H9 (cell line): ENCODE measurements around the gene METTL21A. TPM values are rescaled to one million over a fixed set of nuclear protein-coding genes. Genes with fewer than 3 reads are reported as not detected.

ENCODE experiments used
- DNase-seq: peaks from one replicate; pipeline ENCODE4 v3.0.0-alpha.2; 2017
- H2AFZ ChIP-seq: one replicate; pipeline ENCODE4 v1.6.1; 2013; ENCODE audit warnings: mild to moderate bottlenecking, low read length, control low read depth, moderate library complexity
- H2AK5ac ChIP-seq: 2 replicates; pipeline ENCODE4 v1.6.1; 2013; ENCODE audit warnings: low read length, control low read depth, mixed read lengths; ENCODE audit not compliant: insufficient read length
- H2BK120ac ChIP-seq: one replicate; pipeline ENCODE4 v1.6.1; 2013; ENCODE audit warnings: low read depth, mild to moderate bottlenecking, low read length, control low read depth, inconsistent platforms; ENCODE audit not compliant: poor library complexity, severe bottlenecking
- H2BK12ac ChIP-seq: 2 replicates; pipeline ENCODE4 v1.6.1; 2013; ENCODE audit warnings: low read length, control low read depth, mixed read lengths, low read depth; ENCODE audit not compliant: insufficient read length
- H2BK15ac ChIP-seq: 2 replicates; pipeline ENCODE4 v1.6.1; 2013; ENCODE audit warnings: low read depth, low read length, control low read depth
- H2BK20ac ChIP-seq: one replicate; pipeline ENCODE4 v1.6.1; 2013; ENCODE audit warnings: low read depth, mild to moderate bottlenecking, low read length, control low read depth, inconsistent platforms; ENCODE audit not compliant: poor library complexity, severe bottlenecking
- H2BK5ac ChIP-seq: 2 replicates; pipeline ENCODE4 v1.6.1; 2013; ENCODE audit warnings: low read length, control low read depth, mixed read lengths; ENCODE audit not compliant: insufficient read length
- H3K14ac ChIP-seq: 2 replicates; pipeline ENCODE4 v1.6.1; 2013; ENCODE audit warnings: low read length, control low read depth; ENCODE audit not compliant: insufficient read depth
- H3K18ac ChIP-seq: 2 replicates; pipeline ENCODE4 v1.6.1; 2013; ENCODE audit warnings: low read depth, mild to moderate bottlenecking, mixed read lengths, low read length, control low read depth; ENCODE audit not compliant: insufficient read length
- H3K23ac ChIP-seq: 2 replicates; pipeline ENCODE4 v1.6.1; 2013; ENCODE audit warnings: low read length, control low read depth, mixed read lengths, low read depth; ENCODE audit not compliant: insufficient read length
- H3K23me2 ChIP-seq: 2 replicates; pipeline ENCODE4 v1.6.1; 2013; ENCODE audit warnings: low read depth, mild to moderate bottlenecking, mixed read lengths, low read length, control low read depth; ENCODE audit not compliant: insufficient read length, poor library complexity, severe bottlenecking
- H3K27ac ChIP-seq: 2 replicates; pipeline ENCODE4 v1.5.1; 2013; ENCODE audit warnings: low read length, control low read depth, mixed read lengths, low read depth; ENCODE audit not compliant: insufficient read length
- H3K27me3 ChIP-seq: 2 replicates; pipeline ENCODE4 v1.6.1; 2013; ENCODE audit warnings: low read length, control low read depth, inconsistent platforms; ENCODE audit not compliant: insufficient read depth
- H3K4ac ChIP-seq: 2 replicates; pipeline ENCODE4 v1.6.1; 2013; ENCODE audit warnings: low read depth, mild to moderate bottlenecking, control low read depth, inconsistent platforms, low read length, moderate library complexity
- H3K4me1 ChIP-seq: 2 replicates; pipeline ENCODE4 v1.6.1; 2013; ENCODE audit warnings: low read length, control low read depth, inconsistent platforms; ENCODE audit not compliant: insufficient read depth
- H3K4me2 ChIP-seq: 2 replicates; pipeline ENCODE4 v1.6.1; 2013; ENCODE audit warnings: low read length, control low read depth, mixed read lengths; ENCODE audit not compliant: insufficient read length, insufficient read depth
- H3K56ac ChIP-seq: 2 replicates; pipeline ENCODE4 v1.6.1; 2013; ENCODE audit warnings: low read depth, mild to moderate bottlenecking, mixed read lengths, low read length, control low read depth; ENCODE audit not compliant: insufficient read length
- H3K79me1 ChIP-seq: 2 replicates; pipeline ENCODE4 v1.6.1; 2013; ENCODE audit warnings: low read depth, mild to moderate bottlenecking, moderate library complexity, low read length, control low read depth, inconsistent platforms; ENCODE audit not compliant: insufficient read depth, poor library complexity, severe bottlenecking
- H3K79me2 ChIP-seq: 2 replicates; pipeline ENCODE4 v1.6.1; 2013; ENCODE audit warnings: low read length, control low read depth, inconsistent platforms; ENCODE audit not compliant: insufficient read depth
- H3K9ac ChIP-seq: 2 replicates; pipeline ENCODE4 v1.6.1; 2013; ENCODE audit warnings: low read length, control low read depth, mixed read lengths; ENCODE audit not compliant: insufficient read length; ENCODE audit errors: extremely low read depth
- H3K9me3 ChIP-seq: one replicate; pipeline ENCODE4 v1.6.1; 2013; ENCODE audit warnings: low read depth, low read length, inconsistent platforms; ENCODE audit not compliant: control insufficient read depth
- H3T11ph ChIP-seq: one replicate; pipeline ENCODE4 v1.6.1; 2013; ENCODE audit warnings: mild to moderate bottlenecking, low read length, control low read depth, inconsistent platforms
- H4K20me1 ChIP-seq: one replicate; pipeline ENCODE4 v1.6.1; 2013; ENCODE audit not compliant: control insufficient read depth, insufficient read length, insufficient read depth
- H4K5ac ChIP-seq: 2 replicates; pipeline ENCODE4 v1.6.1; 2013; ENCODE audit warnings: low read depth, mild to moderate bottlenecking, mixed read lengths, low read length, control low read depth; ENCODE audit not compliant: insufficient read length
- H4K8ac ChIP-seq: replicated peaks from 2 replicates; pipeline ENCODE4 v1.6.1; 2013; ENCODE audit warnings: low read length, control low read depth, mixed read lengths, low read depth; ENCODE audit not compliant: insufficient read length
- H4K91ac ChIP-seq: 2 replicates; pipeline ENCODE4 v1.6.1; 2013; ENCODE audit warnings: low read depth, mild to moderate bottlenecking, moderate library complexity, mixed read lengths, low read length, control low read depth; ENCODE audit not compliant: insufficient read length
- H3K27ac Mint-ChIP-seq, 3 experiments: 2 replicates in 2 of 3; 3 replicates in 1 of 3; pipeline ENCODE4 v1.8.0; 2020 to 2021; ENCODE audit warnings: mixed read lengths in 3 of 3, mild to moderate bottlenecking in 1 of 3, moderate library complexity in 1 of 3
- H3K27me3 Mint-ChIP-seq: 2 replicates; pipeline ENCODE4 v1.8.0; 2021; ENCODE audit warnings: low read depth, mild to moderate bottlenecking, moderate library complexity, mixed read lengths
- H3K36me3 Mint-ChIP-seq, 3 experiments: 2 replicates in 2 of 3; 3 replicates in 1 of 3; pipeline ENCODE4 v1.8.0; 2020 to 2021; ENCODE audit warnings: low read depth in 3 of 3, mixed read lengths in 3 of 3; ENCODE audit not compliant: insufficient read depth in 1 of 3
- H3K4me1 Mint-ChIP-seq, 2 experiments: 2 replicates each; pipeline ENCODE4 v1.8.0; 2020; ENCODE audit warnings: mixed read lengths in 2 of 2
- H3K4me3 Mint-ChIP-seq, 2 experiments: 2 replicates in 1 of 2; 3 replicates in 1 of 2; pipeline ENCODE4 v1.8.0; 2020 to 2021; ENCODE audit warnings: mild to moderate bottlenecking in 2 of 2, mixed read lengths in 2 of 2, moderate library complexity in 1 of 2
- H3K9me3 Mint-ChIP-seq, 2 experiments: 2 replicates in 1 of 2; 3 replicates in 1 of 2; pipeline ENCODE4 v1.8.0; 2020; ENCODE audit warnings: mild to moderate bottlenecking in 2 of 2, mixed read lengths in 2 of 2, moderate library complexity in 1 of 2
- CTCF ChIP-seq: fragments of 200-600 bp; sonication (generic); conservative IDR thresholded peaks from 3 replicates; pipeline ENCODE4 v1.8.0; 2021; ENCODE audit warnings: antibody characterized with exemption, mild to moderate bottlenecking
- WGBS: extraction: QIAGEN DNeasy Blood & Tissue Kit; methylation state at CpG from one replicate; pipeline ENCODE4 v1.1.7; 2013; ENCODE audit warnings: missing lambda C conversion rate, low lambda C conversion rate, mixed read lengths; ENCODE audit not compliant: insufficient read length; ENCODE audit errors: extremely low coverage; 5-methylcytosine and 5-hydroxymethylcytosine counted together
- total RNA-seq: library from RNA; stranded (reverse); gene quantifications from 2 replicates; pipeline ENCODE4 v1.2.1, GENCODE V29; 2021

METTL21A gene
- total RNA-seq, 1 experiment from 2014 or later = 65.9 TPM

- H3K14ac ChIP-seq = no peak overlapping the region
- no peaks in the 10 kb centered on the region for H3K23me2 ChIP-seq
- WGBS = no CpG with 5 or more reads among the region's 5 CpGs
- peaks cover 4% of the 10 kb centered on the region in 2 experiments; a peak in 1 of 5 replicates for H3K9me3 Mint-ChIP-seq
- H3K4me2 ChIP-seq = no peak overlapping the region
- H2BK120ac ChIP-seq = no peak overlapping the region
- no peak overlapping the region for H3K27ac Mint-ChIP-seq
- no peak overlapping the region for H3K27ac ChIP-seq
- H2BK20ac ChIP-seq = no peak overlapping the region
- H3K4me1 Mint-ChIP-seq = no peaks in the 10 kb centered on the region
- no peak for TF ChIP-seq CTCF
- no peak overlapping the region for H3K23ac ChIP-seq
- no peak overlapping the region for H4K91ac ChIP-seq
- DNase-seq = no peak
- H3K4me1 ChIP-seq = no peaks in the 10 kb centered on the region
- no peak overlapping the region for H3T11ph ChIP-seq
- H2BK15ac ChIP-seq = no peak overlapping the region
- no peak overlapping the region for H2BK12ac ChIP-seq
- no peak overlapping the region for H4K5ac ChIP-seq
- H3K9me3 ChIP-seq = no peaks in the 10 kb centered on the region
- H2AK5ac ChIP-seq = no peak overlapping the region
- H3K36me3 Mint-ChIP-seq = peaks cover 16 to 26% (median 21%) of the 10 kb centered on the region in 3 experiments
- no peaks in the 10 kb centered on the region for H3K27me3 Mint-ChIP-seq
- H3K4ac ChIP-seq = no peak overlapping the region
- no peaks in the 10 kb centered on the region for H4K20me1 ChIP-seq
- no peak overlapping the region for H3K56ac ChIP-seq
- no peaks in the 10 kb centered on the region for H3K27me3 ChIP-seq
- no peaks in the 10 kb centered on the region for H3K79me1 ChIP-seq
- H2AFZ ChIP-seq = no peak overlapping the region
- H4K8ac ChIP-seq = no peak overlapping the region
- H2BK5ac ChIP-seq = no peak overlapping the region
- no peak overlapping the region for H3K18ac ChIP-seq
- H3K9ac ChIP-seq = no peak overlapping the region
- no peaks in the 10 kb centered on the region for H3K79me2 ChIP-seq
- no peak overlapping the region for H3K4me3 Mint-ChIP-seq
Observed at GRCh38 chr2:207606829-207607228, 18.4 kb downstream of the METTL21A start.
